ENCODE measurements around the gene RND1. TPM values are rescaled to one million over a fixed set of nuclear protein-coding genes. Genes with fewer than 3 reads are reported as not detected.

Gene RND1
- total and polyA plus RNA-seq, 2 donors (not counting 1 experiment from before 2014, with no cell fraction given), result 0.08 to 0.17 TPM

GRCh38 chr12:48882972-48883304 is 17.3 kb upstream of the RND1 start:
- no peak for DNase-seq (ENCODE audit: low read depth in 2 of 2)
- Histone ChIP-seq H3K27ac (ENCODE audit: insufficient read depth, low read length) (no peak overlapping the region), H2AFZ (ENCODE audit: low read length) (no peak overlapping the region)

GRCh38 chr12:48882315-48882687 is 16.6 kb upstream of the RND1 start:
- Histone ChIP-seq H3K79me2 (ENCODE audit: control insufficient read depth, insufficient read depth, low read length) (no peaks in the 10 kb centered on the region), H3K4me1 (ENCODE audit: control insufficient read depth, extremely low read depth, insufficient read depth, low read length) (peaks cover 3% of the 10 kb centered on the region), H3K27me3 (ENCODE audit: control insufficient read depth, insufficient read depth, low read length) (peaks cover 29% of the 10 kb centered on the region), H3K4me3 (replicated peaks in 1 of 4; ENCODE audit: control extremely low read depth in 1 of 4, insufficient read depth in 1 of 4, low read depth in 3 of 4, low read length in 4 of 4) (peak overlapping the region in 2 of 4 experiments; percentile 2 to 19), H3K27ac (ENCODE audit: insufficient read depth, low read length) (no peak overlapping the region), H3K9ac (ENCODE audit: insufficient read depth, low read length) (no peak overlapping the region), H3K4me2 (ENCODE audit: extremely low read depth, insufficient read depth, low read length) (peak overlapping the region; percentile 67), H3K36me3 (ENCODE audit: control insufficient read depth, insufficient read depth, low read length) (no peaks in the 10 kb centered on the region), H4K20me1 (ENCODE audit: control insufficient read depth, extremely low read depth, insufficient read depth, low read length) (no peaks in the 10 kb centered on the region), H2AFZ (ENCODE audit: low read length) (no peak overlapping the region), H3K9me3 (ENCODE audit: control insufficient read depth, insufficient read depth, low read depth, low read length) (no peaks in the 10 kb centered on the region)
- no peak for TF ChIP-seq EZH2 (IDR thresholded peaks at IDR 0.05; ENCODE audit: low read length, missing control alignments)
- no peak for TF ChIP-seq CTCF (conservative IDR thresholded peaks at IDR 0.05 in 1 of 2, IDR thresholded peaks at IDR 0.05 in 1 of 2; ENCODE audit: low read depth in 1 of 2, low read length in 2 of 2)
- DNase-seq (ENCODE audit: low read depth in 2 of 2), result peak in 1 of 2 donors; percentile 64

More at GRCh38 chr12:48882972-48883304, 17.3 kb upstream of the RND1 start:
- Histone ChIP-seq H3K9me3 (ENCODE audit: control insufficient read depth, insufficient read depth, low read depth, low read length) (no peaks in the 10 kb centered on the region), H3K4me2 (ENCODE audit: extremely low read depth, insufficient read depth, low read length) (no peak overlapping the region), H3K4me3 (replicated peaks in 1 of 4; ENCODE audit: control extremely low read depth in 1 of 4, insufficient read depth in 1 of 4, low read depth in 3 of 4, low read length in 4 of 4) (no peak overlapping the region), H3K27me3 (ENCODE audit: control insufficient read depth, insufficient read depth, low read length) (peaks cover 29% of the 10 kb centered on the region), H4K20me1 (ENCODE audit: control insufficient read depth, extremely low read depth, insufficient read depth, low read length) (no peaks in the 10 kb centered on the region), H3K36me3 (ENCODE audit: control insufficient read depth, insufficient read depth, low read length) (no peaks in the 10 kb centered on the region), H3K79me2 (ENCODE audit: control insufficient read depth, insufficient read depth, low read length) (no peaks in the 10 kb centered on the region), H3K4me1 (ENCODE audit: control insufficient read depth, extremely low read depth, insufficient read depth, low read length) (peaks cover 3% of the 10 kb centered on the region), H3K9ac (ENCODE audit: insufficient read depth, low read length) (no peak overlapping the region)
- TF ChIP-seq CTCF (conservative IDR thresholded peaks at IDR 0.05 in 1 of 2, IDR thresholded peaks at IDR 0.05 in 1 of 2; ENCODE audit: low read depth in 1 of 2, low read length in 2 of 2), result no peak
- TF ChIP-seq EZH2 (IDR thresholded peaks at IDR 0.05; ENCODE audit: low read length, missing control alignments), result no peak

GRCh38 chr12:48881686-48882314 is 16.1 kb upstream of the RND1 start:
- H3K4me2 ChIP-seq (ENCODE audit: extremely low read depth, insufficient read depth, low read length), result peak overlapping the region; percentile 67
- H3K27ac ChIP-seq (ENCODE audit: insufficient read depth, low read length), result no peak overlapping the region
- no peaks in the 10 kb centered on the region for H3K79me2 ChIP-seq (ENCODE audit: control insufficient read depth, insufficient read depth, low read length)
- peaks cover 29% of the 10 kb centered on the region for H3K27me3 ChIP-seq (ENCODE audit: control insufficient read depth, insufficient read depth, low read length)
- H3K9me3 ChIP-seq (ENCODE audit: control insufficient read depth, insufficient read depth, low read depth, low read length), result no peaks in the 10 kb centered on the region
- no peak overlapping the region for H3K9ac ChIP-seq (ENCODE audit: insufficient read depth, low read length)
- peak overlapping the region in 1 of 4 experiments; percentile 2 for H3K4me3 ChIP-seq (replicated peaks in 1 of 4; ENCODE audit: control extremely low read depth in 1 of 4, insufficient read depth in 1 of 4, low read depth in 3 of 4, low read length in 4 of 4)
- H2AFZ ChIP-seq (ENCODE audit: low read length), result no peak overlapping the region
- H3K36me3 ChIP-seq (ENCODE audit: control insufficient read depth, insufficient read depth, low read length), result no peaks in the 10 kb centered on the region
- H4K20me1 ChIP-seq (ENCODE audit: control insufficient read depth, extremely low read depth, insufficient read depth, low read length), result no peaks in the 10 kb centered on the region
- DNase-seq (ENCODE audit: low read depth in 2 of 2), result peak in 1 of 2 donors; percentile 23
- peaks cover 3% of the 10 kb centered on the region for H3K4me1 ChIP-seq (ENCODE audit: control insufficient read depth, extremely low read depth, insufficient read depth, low read length)
- TF ChIP-seq EZH2 (IDR thresholded peaks at IDR 0.05; ENCODE audit: low read length, missing control alignments), result peak; percentile 47
- TF ChIP-seq CTCF (conservative IDR thresholded peaks at IDR 0.05 in 1 of 2, IDR thresholded peaks at IDR 0.05 in 1 of 2; ENCODE audit: low read depth in 1 of 2, low read length in 2 of 2), result no peak
